Adrenal gland (tissue), 5 donors: Measurements from ENCODE around the gene ZNRF3.

Source experiments
- POLR2A ChIP-seq, 2 donors: fragments of 450-650 bp; IDR thresholded peaks; one replicate each; pipeline ENCODE4 v1.6.1; 2017; ENCODE audit warnings: antibody characterized with exemption in 2 of 2, mild to moderate bottlenecking in 2 of 2, moderate library complexity in 1 of 2
- TF ChIP-seq, protein P1 (sequence below), 6 experiments: fragments of 450-650 bp in 4 of 6; fragments of 200-600 bp in 2 of 6; sonication (generic) in 1 of 6; IDR thresholded peaks; 1 replicate in 5 of 6; 2 replicates in 1 of 6; pipeline versions ENCODE4 v1.5.1 to v1.8.0; 2016 to 2021; ENCODE audit warnings: antibody characterized with exemption in 6 of 6, mild to moderate bottlenecking in 2 of 6, moderate library complexity in 1 of 6
- donor health status: DM: no; HTN: no; CAD: no.

DNA sequence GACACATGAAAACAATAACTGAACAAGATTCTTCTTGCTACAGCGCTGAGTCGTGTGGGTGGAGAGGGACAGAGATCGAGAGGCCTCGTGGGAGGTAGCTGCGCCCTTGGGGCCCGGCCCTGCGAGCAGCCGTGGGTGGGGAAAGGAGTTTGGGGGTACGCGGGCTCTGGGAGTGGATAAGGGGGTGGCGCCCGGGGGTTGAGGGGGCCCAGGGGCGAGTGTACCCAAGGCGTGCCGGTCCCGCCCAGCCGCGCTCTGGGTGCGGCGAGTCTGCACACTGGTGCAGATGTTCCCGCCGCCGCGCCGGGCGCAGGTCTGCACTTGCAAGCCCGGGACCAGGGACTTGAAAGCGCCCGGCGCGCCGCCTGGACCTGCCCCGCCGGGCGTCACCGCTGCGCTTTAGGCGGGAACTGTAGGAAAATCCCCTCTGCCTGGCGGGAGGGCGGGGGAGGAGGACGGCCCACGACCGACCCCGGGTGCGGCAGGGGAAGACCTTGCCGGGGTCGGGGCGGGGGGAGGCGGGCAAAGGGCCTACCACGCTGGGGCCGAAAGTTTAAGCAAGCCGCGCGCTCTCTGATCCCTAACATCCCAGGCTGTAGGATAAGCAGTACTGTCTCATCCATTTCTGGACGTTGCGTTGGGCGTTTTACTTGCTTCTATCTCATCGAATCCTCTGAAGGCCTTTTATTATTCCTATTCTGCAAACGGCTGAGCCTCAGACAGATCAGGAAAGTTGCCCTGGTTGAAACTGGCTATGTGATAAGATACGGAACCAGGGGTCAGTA, 188.1 kb downstream of the ZNRF3 start:
- TF ChIP-seq, protein P1, sequence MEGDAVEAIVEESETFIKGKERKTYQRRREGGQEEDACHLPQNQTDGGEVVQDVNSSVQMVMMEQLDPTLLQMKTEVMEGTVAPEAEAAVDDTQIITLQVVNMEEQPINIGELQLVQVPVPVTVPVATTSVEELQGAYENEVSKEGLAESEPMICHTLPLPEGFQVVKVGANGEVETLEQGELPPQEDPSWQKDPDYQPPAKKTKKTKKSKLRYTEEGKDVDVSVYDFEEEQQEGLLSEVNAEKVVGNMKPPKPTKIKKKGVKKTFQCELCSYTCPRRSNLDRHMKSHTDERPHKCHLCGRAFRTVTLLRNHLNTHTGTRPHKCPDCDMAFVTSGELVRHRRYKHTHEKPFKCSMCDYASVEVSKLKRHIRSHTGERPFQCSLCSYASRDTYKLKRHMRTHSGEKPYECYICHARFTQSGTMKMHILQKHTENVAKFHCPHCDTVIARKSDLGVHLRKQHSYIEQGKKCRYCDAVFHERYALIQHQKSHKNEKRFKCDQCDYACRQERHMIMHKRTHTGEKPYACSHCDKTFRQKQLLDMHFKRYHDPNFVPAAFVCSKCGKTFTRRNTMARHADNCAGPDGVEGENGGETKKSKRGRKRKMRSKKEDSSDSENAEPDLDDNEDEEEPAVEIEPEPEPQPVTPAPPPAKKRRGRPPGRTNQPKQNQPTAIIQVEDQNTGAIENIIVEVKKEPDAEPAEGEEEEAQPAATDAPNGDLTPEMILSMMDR (IDR thresholded peaks at IDR 0.05) = no peak
- no peak for TF ChIP-seq POLR2A (IDR thresholded peaks at IDR 0.05)
